Astrocyte of the cerebellum (primary cell): Measurements from ENCODE around the gene ANKRD34B.

ENCODE experiments used
- DNase-seq: peaks from one replicate; pipeline ENCODE4 v3.0.0-alpha.2; 2011; ENCODE audit warnings: low read depth
- H3K4me3 ChIP-seq: 2 replicates; pipeline ENCODE4 v1.5.1; 2011; ENCODE audit warnings: mild to moderate bottlenecking, low read depth, low read length, moderate library complexity
- CTCF ChIP-seq: IDR thresholded peaks from 2 replicates; pipeline ENCODE4 v1.5.1; 2012; ENCODE audit warnings: low read length, low read depth, moderate library complexity, mild to moderate bottlenecking; ENCODE audit errors: missing control alignments
- in situ Hi-C: cut with HindIII; loops from 2 replicates; pipeline ENCODE4 v1.10.0; 2017; ENCODE audit warnings: low sequenced_read_pairs

ANKRD34B gene

GRCh38 chr5:80508844-80509243 lies 61.2 kb downstream of the ANKRD34B start:
- H3K4me3 ChIP-seq: no peak overlapping the region
- TF ChIP-seq CTCF: no peak
- no peak for DNase-seq
- in situ Hi-C loops: no loop called here

GRCh38 chr5:80507663-80508062 lies 62.4 kb downstream of the ANKRD34B start:
- DNase-seq: no peak
- in situ Hi-C loops: no loop called here
- TF ChIP-seq CTCF: no peak
- H3K4me3 ChIP-seq: no peak overlapping the region
